NCI-H1436 treated with DMSO at 0.1 percent for 48 hours (cell line): ENCODE results near the gene AFF3.
"Not testable (repeated sequence)": the region's sequence is repeated elsewhere in the genome, so short reads cannot be mapped to it uniquely, and the experiment has no call there.

Experiments
- DNase-seq: peaks from one replicate; lab custom pipeline; 2025; lab: John Stamatoyannopoulos, UW

The AFF3 gene

GRCh38 chr2:99787769-99788382 lies 354.5 kb downstream of the AFF3 start:
- no peak for DNase-seq

DNA sequence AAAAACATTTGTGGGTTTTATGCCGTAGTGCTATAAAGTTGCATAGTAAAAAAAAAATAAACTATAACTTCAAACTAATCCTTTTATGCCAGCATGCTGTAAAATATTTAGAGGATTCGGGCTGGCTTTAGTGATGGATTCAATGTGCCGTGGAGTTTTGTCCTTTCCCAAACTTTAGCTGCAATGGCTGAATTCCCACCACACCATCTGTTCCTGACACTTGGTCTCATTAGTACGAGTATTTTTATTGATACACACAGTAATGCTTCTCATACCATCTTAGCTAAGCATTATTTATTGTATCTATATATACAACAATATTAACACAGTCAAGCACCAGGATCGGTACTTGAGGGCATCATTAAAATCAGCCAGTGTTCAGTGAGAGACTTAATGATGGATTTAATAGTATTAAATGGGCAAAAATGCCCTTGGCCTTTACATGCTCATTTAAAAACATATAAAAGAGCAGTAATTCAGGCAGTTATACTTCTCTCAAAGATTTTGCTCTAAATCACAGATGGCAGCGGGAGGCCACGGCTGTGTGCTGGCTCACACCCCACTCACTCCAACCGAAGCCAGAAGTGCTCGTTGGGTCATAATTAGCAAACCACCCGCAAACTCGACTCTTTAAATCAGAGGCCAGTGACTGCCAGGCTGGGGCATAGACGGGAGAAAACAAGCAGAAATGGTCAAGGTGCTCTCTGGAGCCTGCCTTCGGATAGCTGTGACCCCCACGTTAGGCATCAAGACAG lies 355.6 kb downstream of the AFF3 start:
- no peak for DNase-seq

DNA sequence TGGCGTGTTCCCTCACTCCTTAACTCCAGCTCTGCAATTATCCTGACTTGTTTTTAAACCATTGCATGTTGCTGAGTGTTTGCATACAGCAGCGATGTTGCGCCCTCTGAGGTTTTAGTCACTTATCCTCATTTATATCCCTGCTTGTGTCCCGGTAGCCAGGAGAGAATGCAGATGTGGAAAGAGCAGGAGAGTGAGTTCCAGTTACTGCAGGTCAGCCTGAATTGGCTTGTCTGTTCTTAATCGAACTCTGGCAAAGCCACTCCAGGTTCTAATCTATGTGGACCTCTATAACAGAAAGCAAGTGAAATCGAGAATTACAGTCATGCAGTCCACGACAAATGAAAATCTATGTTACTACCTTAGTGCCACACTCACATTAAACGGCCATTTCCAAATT lies 357.4 kb downstream of the AFF3 start:
- no peak for DNase-seq

DNA sequence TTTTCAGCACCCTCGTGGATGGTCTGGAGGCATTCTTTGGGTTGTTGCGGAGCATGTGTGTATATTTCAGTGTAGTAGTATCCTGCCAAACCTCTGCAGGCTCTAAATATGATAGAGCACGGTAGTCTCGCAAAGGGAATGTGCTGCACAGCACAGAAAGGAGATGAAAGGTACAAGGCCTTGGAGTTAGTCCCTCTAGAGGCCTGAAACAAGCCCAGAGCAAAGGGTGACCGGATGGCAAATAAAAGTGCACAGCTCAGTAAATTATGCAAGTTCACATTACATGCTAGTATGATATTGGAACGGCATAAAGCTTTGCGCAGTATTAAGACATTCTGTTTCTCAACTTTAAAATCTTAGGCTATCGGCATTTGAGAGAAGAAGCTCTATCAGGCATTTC lies 358.1 kb downstream of the AFF3 start:
- no peak for DNase-seq

- DNase-seq, result no peak
Measured at GRCh38 chr2:99780276-99780675, 362.1 kb downstream of the AFF3 start.

DNA sequence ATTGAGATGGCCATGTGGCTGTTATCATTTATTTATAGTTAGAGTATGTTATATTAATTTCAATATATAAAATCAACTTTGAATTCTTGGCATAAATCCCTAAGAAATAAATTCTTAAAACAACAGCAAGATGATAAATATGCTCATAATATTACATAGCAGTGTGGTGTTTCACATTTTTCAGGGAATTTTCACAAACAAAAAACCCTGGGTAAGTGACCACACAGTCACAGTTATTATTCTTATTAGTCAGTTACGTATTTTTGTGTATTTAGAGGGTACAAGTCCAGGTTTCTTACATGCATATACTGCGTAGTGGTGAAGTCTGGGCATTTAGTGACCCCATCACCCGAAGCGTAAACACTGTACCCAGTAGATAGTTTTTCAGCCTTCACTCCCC lies 363.1 kb downstream of the AFF3 start:
- DNase-seq, result no peak

- no peak for DNase-seq
Measured at GRCh38 chr2:99777656-99778290, 364.6 kb downstream of the AFF3 start.

GRCh38 chr2:99776906-99777646 lies 365.3 kb downstream of the AFF3 start:
- no peak for DNase-seq

DNA sequence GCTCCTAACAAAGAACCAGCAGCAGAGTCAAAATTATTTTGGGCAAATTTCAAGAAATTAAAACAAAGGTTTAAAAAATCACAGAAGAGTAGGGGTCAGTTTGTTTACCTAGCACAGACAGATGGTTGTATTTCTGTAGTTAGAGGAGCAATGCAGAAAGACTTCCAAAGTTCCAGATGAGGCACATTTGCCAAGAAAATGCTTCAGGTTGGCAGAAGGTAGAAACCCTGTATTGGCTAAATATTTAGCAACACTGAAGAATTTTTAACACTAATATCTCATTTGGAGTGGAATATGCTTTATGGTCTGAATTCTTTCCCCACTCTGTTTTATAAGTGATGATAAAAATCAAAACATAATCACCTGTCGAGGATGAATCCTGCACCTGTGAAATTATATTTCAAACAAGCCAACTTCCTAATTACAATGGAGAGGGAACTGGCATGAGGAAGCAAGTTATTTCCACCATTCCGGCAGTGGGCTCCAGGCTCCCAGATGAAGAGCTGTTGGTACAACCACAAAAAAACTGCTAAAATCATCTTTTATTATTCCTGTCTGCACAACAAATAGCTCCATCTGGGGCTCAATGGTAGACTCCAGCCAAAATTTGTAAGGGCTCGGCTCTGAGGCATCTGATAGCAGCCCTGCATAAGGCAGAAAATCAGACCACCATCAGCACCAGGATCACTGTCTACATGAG lies 366.0 kb downstream of the AFF3 start:
- DNase-seq, result no peak

DNA sequence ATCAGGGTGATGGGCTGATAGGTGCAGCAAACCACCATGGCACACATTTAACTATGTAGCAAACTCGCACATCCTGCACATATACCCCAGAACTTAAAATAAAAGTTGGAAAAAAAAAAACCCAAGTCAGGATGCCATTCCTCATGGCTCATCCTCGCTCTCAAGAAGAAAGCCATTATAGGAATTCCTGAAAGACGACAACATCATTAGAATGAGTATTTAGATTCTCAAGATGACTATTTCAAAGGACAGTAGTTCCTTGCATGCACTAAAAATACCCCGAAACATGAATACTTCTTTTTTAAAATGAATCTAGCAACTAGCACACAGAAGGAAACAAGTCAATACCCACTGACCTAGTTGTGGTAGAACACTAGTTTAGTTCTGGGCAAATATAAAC lies 366.8 kb downstream of the AFF3 start:
- no peak for DNase-seq

GRCh38 chr2:99773642-99774041 lies 368.7 kb downstream of the AFF3 start:
- DNase-seq, result not testable (repeated sequence)

DNA sequence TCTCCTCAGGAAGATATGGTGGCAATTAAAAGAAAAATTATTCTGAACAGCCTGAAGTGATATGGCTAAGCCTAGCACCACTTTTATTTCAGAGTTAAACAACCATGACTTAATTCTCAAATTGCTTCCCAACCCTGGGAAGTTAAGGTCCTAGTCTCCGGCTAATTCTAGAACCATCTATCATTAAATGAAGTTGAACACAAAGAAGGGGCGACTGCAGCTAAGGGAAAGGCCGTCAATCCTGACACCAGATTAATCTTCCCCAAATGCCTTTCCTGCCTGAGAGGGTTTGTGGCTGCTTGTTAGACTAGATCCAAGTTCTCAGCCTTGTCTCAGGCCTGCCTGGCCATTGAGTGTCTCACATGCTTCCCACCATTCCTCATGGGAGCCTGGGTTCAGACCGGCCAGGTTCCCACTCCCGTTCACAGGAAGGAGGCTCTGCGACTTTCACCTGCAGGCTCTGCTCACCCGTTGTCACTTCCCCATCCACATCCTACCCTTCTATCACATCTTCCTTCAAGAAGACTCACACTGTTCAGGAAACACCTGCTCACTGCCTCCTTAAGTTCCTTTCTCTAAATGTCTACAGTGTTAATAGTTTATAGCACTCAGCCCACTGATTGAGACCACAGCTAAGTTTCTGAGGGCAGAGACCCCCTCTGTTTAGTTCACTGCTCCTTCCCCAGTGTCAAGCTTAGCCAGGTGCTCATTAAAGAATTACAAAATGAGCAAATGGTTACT lies 369.6 kb downstream of the AFF3 start:
- no peak for DNase-seq

- no peak for DNase-seq
Measured at GRCh38 chr2:99771681-99772333, 370.6 kb downstream of the AFF3 start.

DNA sequence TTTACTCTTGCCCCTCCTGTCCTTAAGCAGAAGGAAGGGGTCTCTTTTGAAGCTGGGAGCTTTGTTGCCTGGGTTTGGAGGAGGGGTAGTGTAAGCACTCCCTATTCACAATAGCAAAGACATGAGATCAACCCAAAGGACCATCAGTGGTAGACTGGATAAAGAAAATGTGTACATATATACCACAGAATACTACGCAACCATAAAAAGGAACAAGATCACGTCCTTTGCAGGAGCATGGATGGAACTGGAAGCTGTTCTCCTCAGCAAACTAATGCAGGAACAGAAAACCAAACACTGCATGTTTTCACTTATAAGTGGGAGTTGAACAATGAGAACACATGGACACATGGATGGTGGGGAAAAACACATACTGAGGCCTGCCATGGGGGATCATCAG lies 371.5 kb downstream of the AFF3 start:
- DNase-seq, result no peak

- DNase-seq, result no peak
Measured at GRCh38 chr2:99765731-99766318, 376.6 kb downstream of the AFF3 start.

DNA sequence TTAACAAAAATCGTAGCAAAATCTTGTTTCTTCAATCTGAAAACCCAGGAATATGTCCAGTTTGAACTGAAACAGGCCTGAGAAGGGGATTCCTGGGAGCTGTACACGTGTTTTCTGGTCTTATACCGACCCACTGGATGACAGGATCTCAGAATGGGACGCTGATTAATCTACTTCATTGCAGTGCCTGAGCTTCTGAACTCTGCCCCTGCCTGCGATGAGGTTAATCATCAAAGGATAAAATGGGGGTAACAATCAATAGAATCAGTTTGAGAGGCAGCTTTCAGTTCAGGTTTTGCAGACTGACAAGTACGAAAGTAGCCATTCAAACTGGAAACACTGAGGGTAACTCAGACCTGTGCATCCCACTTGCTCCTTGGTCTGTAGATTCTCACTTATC lies 378.6 kb downstream of the AFF3 start:
- DNase-seq, result no peak

- no peak for DNase-seq
Measured at GRCh38 chr2:99762714-99763113, 379.7 kb downstream of the AFF3 start.

- no peak for DNase-seq
Measured at GRCh38 chr2:99757611-99758114, 384.7 kb downstream of the AFF3 start.

DNA sequence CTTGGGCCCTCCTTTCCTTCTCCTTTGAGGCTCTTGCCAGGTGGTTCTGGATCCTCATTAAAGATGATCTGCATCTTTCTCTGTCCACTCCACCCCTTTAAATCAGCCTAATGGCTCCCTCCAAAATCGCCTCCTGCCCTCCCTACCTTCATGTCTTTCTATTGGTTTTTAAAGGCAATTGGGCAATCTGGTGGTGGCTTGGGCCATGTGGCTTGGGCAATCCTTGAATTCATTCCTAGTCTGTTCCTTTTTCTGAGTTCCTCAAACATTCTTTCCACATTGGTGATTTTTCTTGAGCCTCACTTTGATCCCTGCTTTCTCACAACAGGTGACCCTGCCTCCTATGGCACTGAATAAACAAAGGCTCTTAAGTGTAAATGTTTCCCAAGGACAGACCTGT lies 386.3 kb downstream of the AFF3 start:
- DNase-seq, result no peak

- no peak for DNase-seq
Measured at GRCh38 chr2:99754210-99754609, 388.2 kb downstream of the AFF3 start.
